Glutamatergic neuron (in vitro differentiated cells): ENCODE results near the gene BCKDHA. TPM values are rescaled to one million over a fixed set of nuclear protein-coding genes. Genes with fewer than 3 reads are reported as not detected.
"Not testable (repeated sequence)": the region's sequence is repeated elsewhere in the genome, so short reads cannot be mapped to it uniquely, and the experiment has no call there.

Experiments
- DNase-seq: peaks from one replicate; pipeline ENCODE4 v3.0.0; 2022
- H3K27ac Mint-ChIP-seq: one replicate; pipeline ENCODE4 v1.8.0; 2020; ENCODE audit warnings: mild to moderate bottlenecking, mixed read lengths, inconsistent platforms; ENCODE audit not compliant: unreplicated experiment
- H3K27me3 Mint-ChIP-seq: one replicate; pipeline ENCODE4 v1.8.0; 2020; ENCODE audit warnings: mild to moderate bottlenecking, moderate library complexity, mixed read lengths, inconsistent platforms; ENCODE audit not compliant: unreplicated experiment
- H3K36me3 Mint-ChIP-seq: one replicate; pipeline ENCODE4 v1.8.0; 2020; ENCODE audit warnings: mild to moderate bottlenecking, mixed read lengths, inconsistent platforms; ENCODE audit not compliant: unreplicated experiment
- H3K4me1 Mint-ChIP-seq: one replicate; pipeline ENCODE4 v1.8.0; 2020; ENCODE audit warnings: mild to moderate bottlenecking, low read depth, mixed read lengths, inconsistent platforms; ENCODE audit not compliant: unreplicated experiment
- H3K4me3 Mint-ChIP-seq: one replicate; pipeline ENCODE4 v1.8.0; 2020; ENCODE audit warnings: mild to moderate bottlenecking, mixed read lengths, inconsistent platforms; ENCODE audit not compliant: unreplicated experiment
- H3K9me3 Mint-ChIP-seq: one replicate; pipeline ENCODE4 v1.8.0; 2020; ENCODE audit warnings: mild to moderate bottlenecking, moderate library complexity, mixed read lengths, inconsistent platforms; ENCODE audit not compliant: unreplicated experiment
- CTCF ChIP-seq: fragments of 200-600 bp; sonication (generic); IDR thresholded peaks from one replicate; pipeline ENCODE4 v1.5.0; 2021; ENCODE audit not compliant: partially characterized antibody, unreplicated experiment
- total RNA-seq: library from RNA; stranded (reverse); fragmentation: NEBNext Ultra II Directional; extraction: Animal tissue kit (Norgen Biotek cat#: 25700); gene quantifications from one replicate; pipeline ENCODE4 v1.2.1, GENCODE V29; 2021; ENCODE audit not compliant: unreplicated experiment

Gene BCKDHA
- total RNA-seq, 1 donor from 2014 or later, result 11.0 TPM

DNA sequence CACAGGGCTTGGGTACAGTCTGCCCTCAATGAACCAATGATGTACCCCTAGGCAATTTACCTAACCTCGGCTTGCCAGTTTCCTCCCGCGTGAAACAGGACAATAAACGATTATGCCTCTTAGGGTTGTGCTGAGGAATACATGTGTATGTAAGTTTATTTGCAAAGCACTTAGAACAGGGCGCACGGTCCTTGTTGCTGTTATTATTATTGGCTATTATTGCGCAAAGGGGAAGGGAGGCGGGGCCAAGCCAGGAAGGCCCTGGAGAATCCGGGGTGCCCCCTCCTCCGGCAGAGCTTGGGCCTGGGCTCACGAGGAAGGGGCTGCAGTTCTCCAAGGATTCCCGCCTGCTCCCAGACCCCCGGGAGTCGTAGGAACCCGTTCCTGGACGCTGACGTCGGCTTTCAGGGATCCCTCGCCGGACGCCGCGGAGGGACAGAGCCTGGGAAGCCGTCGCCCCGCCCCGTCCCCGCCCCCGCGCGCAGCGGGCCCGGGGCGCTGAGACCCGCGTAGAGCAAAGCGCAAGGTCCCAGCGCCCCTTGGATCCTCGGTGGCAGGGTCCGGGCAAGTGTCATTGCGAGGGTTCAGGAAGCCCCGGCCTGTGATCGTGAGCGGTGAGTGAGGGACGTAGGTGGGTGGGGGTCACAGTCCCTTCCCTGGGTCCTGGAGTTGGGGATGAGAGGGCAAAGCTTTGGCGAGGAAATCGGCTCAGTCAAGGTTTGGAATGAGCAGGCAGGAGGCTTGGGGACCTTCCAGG, 21.2 kb upstream of the BCKDHA start, which contains the start of gene TMEM91:
Gene TMEM91, plus strand, starts transcription at position 293 of the 757 bp plus-strand sequence. CDS start 1,777 bp downstream, outside the sequence.
- Mint-ChIP-seq H3K4me3 (peak within 1 kb of the TSS; percentile 82), H3K27ac (peak within 1 kb of the TSS; percentile 69), H3K9me3 (peaks cover 12% of the 10 kb centered on the region), H3K27me3 (peaks cover 6% of the 10 kb centered on the region), H3K4me1 (peaks cover 17% of the 10 kb centered on the region), H3K36me3 (no peaks in the 10 kb centered on the region)
- no peak for TF ChIP-seq CTCF
- DNase-seq, result peak; percentile 81

DNA sequence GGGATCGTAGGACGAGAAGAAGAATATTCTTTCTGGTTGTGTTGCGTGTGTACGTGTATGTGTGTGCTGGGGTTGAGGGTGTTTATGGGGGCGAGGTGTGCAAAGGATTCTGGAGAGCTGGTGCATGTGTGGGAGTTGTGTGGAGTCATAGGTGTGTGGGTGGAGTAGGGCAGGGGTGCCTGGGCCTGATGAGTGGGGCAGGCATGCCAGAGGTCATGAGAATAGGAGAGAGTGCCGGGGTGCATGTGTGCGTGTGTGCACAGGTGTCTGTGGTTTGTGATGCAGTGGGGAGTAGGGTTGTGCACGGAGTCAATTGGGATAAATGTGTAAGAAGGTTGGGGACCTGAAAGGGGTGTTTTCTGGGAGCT, 20.6 kb upstream of the BCKDHA start:
- TF ChIP-seq CTCF, result no peak
- Mint-ChIP-seq H3K27me3 (peaks cover 6% of the 10 kb centered on the region), H3K27ac (peak overlapping the region; percentile 39), H3K36me3 (no peaks in the 10 kb centered on the region), H3K4me3 (peak overlapping the region; percentile 82), H3K4me1 (peaks cover 17% of the 10 kb centered on the region), H3K9me3 (peaks cover 12% of the 10 kb centered on the region)
- no peak for DNase-seq

GRCh38 chr19:41377977-41378709, 19.5 kb upstream of the BCKDHA start:
- peak; percentile 57 for TF ChIP-seq CTCF
- H3K36me3 Mint-ChIP-seq, result no peaks in the 10 kb centered on the region
- H3K27me3 Mint-ChIP-seq, result peaks cover 6% of the 10 kb centered on the region
- peaks cover 12% of the 10 kb centered on the region for H3K9me3 Mint-ChIP-seq
- peak overlapping the region; percentile 91 for H3K27ac Mint-ChIP-seq
- peak; percentile 77 for DNase-seq
- peaks cover 17% of the 10 kb centered on the region for H3K4me1 Mint-ChIP-seq
- H3K4me3 Mint-ChIP-seq, result peak overlapping the region; percentile 71

GRCh38 chr19:41381536-41381935, 16.1 kb upstream of the BCKDHA start:
- not testable (repeated sequence) for H3K4me3 Mint-ChIP-seq, H3K4me1 Mint-ChIP-seq, DNase-seq, H3K9me3 Mint-ChIP-seq, H3K27ac Mint-ChIP-seq, H3K36me3 Mint-ChIP-seq, H3K27me3 Mint-ChIP-seq

DNA sequence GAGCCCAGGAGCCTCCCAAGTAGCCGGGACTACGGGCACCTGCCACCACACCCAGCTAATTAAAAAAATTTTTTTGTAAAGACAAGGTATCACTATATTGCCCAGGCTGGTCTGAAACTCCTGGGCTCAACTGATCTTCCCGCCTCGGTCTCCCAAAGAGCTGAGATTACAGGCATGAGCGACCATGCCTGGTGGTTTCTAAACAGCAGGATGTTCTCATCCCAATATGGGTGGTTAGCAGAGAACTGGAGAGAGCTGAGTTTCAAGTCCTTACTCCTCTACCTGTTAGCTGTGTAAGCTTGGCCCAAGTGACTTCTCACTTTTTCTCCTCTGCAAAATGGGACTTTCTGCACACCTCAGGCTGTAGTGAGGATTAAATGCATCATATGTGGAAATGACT, 13.3 kb upstream of the BCKDHA start:
- DNase-seq, result no peak
- peaks cover 2% of the 10 kb centered on the region for H3K27me3 Mint-ChIP-seq
- H3K9me3 Mint-ChIP-seq, result peaks cover 6% of the 10 kb centered on the region
- no peak overlapping the region for H3K27ac Mint-ChIP-seq
- no peak overlapping the region for H3K4me3 Mint-ChIP-seq
- TF ChIP-seq CTCF, result no peak
- no peaks in the 10 kb centered on the region for H3K36me3 Mint-ChIP-seq
- peaks cover 1% of the 10 kb centered on the region for H3K4me1 Mint-ChIP-seq
